NCI-H128 (cell line): Measurements from ENCODE around the gene ERICH6.

Source experiments
- DNase-seq: peaks from one replicate; lab custom pipeline; 2025; ENCODE audit not compliant: unreplicated experiment; lab: John Stamatoyannopoulos, UW

Gene ERICH6

DNA sequence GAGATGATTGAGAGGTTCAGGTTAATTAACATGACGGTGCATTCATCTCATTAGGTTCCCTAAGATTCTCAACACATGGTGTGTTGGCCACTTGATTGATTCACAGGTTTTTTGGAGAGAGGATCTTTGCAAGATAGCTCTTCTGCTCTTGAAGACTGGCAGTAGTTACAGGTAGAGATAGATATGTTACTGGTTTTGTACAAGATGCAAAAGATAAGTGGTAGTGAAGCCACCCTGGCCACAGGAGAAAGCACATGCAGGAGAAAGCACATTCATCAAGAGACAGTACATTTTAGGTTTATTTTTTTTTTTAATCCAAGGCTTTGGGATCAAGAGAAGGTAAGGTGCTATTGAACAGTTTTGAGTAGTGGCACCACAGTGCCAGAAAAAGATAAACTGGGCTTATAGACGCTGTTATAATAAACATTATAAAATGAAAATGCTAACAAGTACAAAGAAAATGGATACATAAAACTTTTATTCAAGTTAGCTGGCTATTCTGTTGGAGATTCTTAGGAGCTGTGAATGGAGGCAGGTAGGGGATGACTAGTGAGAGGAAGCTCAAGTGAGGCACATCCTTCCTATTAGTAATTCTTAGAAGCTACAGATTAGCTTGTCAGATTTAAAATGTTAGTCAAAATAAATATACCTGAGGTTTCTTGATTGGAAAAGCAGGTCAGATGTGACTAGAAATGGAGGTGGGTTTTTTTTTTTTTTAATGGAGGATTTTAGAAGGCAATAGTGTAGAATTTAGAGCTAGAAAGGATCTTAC lies 89.8 kb downstream of the ERICH6 start:
- DNase-seq, result no peak

DNA sequence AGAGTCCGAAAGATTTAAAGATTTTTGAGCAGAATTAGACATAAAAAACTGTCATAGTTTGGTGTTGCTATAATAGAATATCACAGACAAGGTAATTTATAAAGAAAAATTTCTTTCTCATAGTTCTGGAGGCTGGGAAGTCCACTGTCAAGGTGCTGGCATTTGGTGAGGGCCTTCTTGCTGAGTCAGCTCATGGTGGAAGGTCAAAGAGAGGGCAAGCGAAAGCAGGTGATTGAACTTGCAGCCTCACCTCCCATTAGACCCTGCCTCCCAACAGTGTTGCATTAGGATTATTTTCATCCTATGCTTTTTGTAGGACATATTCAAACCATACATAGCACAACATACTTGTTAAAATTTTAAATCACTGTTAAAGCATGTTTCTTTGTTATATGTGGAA lies 90.7 kb downstream of the ERICH6 start:
- no peak for DNase-seq

DNA sequence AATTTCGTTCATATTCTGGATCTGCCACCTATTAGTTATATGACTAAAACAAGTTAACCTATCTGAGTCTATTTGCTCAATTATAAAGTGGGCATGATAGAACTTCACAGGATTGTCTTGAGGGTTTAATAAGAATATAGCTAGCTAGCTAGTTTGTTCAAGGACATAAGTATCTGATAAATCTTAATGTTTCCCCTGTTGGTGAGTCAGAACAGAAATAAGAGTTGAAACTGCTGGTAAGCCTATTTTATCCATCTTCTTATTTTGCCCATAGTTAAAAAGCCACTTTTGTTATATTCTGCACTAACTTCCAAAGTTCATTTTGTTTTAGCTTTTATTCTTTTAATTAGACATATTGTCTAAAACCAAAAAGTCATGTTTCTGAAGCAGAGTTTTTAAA lies 91.2 kb downstream of the ERICH6 start:
- DNase-seq, result no peak

DNA sequence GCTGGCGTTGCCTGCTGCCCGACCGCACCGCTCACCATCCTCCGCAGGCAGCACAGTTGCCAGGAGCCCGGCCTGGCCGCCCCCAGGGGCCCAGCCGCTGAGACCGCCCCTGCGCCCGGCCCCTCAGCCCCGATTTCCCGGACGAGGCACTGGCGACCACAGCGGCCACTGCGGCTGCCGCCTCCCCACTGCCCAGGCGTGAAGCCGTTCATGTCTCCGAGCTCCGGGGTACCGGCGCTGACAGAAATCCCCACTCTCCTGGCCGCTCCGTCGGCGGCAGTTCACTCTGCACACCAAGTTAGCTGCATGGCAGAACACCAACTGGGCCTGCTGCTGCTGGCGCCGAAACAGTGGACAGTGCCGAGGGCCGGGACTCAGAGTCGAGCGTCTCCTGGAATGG lies 92.1 kb downstream of the ERICH6 start:
- no peak for DNase-seq

DNA sequence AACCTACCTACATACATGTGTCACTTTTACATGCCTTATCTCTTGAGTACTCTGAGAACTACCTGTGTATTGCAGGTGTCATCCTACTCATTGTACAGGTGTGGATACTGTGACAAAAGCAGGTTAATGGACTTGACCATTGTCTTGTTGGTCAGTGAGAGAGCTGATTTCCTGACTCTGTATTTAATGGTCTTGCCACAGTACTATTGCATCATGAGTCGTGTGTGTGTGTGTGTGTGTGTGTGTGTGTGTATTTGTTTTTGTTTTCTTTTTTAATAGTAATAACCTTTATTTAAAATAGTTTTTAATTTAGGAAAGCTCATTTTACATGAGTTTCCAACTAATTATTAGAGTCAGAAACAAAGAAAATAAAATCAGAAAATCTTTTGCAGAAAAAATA lies 92.9 kb downstream of the ERICH6 start:
- no peak for DNase-seq

DNA sequence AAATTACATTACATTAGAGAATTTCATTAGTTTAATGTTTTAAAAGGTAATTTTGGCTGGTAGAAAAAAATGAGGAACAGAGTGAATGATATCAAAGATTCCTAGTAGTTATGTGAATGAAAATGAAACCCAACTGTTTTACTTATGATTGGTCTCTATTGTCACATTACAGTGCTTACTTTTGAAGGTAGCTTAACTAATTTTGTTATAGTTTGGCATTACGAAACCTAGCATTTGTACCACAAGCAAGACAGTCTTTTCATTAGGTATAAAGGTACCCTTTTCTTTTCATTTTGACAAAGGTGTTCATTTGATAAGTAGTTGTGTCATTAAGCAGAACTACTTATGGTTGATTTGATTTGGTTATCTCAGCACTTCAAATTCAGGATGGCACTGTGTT lies 93.7 kb downstream of the ERICH6 start:
- DNase-seq, result no peak
